ENCODE results near the gene ZNF787.

DNA sequence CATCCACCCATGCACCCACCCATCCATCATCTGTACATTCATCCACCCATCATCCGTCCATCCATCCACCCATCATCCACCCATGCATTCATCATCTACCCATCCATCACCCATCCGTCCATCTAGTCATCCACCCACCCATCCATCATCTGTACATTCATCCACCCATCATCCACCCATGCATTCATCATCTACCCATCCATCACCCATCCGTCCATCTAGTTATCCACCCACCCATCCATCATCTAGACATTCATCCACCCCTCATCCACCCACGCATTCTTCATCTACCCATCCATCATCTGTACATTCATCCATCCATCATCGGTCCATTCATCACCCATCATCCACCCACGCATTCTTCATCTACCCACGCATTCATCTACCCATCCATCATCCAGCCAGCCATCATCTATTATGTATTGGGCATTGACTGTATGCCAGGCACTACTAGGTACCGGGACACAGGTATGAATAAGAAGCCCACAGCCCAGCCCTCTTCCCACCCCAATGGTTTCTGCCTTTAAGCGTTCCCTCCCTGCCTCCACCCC, 38.0 kb upstream of the ZNF787 start:
- TF ChIP-seq, protein P1, sequence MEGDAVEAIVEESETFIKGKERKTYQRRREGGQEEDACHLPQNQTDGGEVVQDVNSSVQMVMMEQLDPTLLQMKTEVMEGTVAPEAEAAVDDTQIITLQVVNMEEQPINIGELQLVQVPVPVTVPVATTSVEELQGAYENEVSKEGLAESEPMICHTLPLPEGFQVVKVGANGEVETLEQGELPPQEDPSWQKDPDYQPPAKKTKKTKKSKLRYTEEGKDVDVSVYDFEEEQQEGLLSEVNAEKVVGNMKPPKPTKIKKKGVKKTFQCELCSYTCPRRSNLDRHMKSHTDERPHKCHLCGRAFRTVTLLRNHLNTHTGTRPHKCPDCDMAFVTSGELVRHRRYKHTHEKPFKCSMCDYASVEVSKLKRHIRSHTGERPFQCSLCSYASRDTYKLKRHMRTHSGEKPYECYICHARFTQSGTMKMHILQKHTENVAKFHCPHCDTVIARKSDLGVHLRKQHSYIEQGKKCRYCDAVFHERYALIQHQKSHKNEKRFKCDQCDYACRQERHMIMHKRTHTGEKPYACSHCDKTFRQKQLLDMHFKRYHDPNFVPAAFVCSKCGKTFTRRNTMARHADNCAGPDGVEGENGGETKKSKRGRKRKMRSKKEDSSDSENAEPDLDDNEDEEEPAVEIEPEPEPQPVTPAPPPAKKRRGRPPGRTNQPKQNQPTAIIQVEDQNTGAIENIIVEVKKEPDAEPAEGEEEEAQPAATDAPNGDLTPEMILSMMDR (IDR thresholded peaks at IDR 0.05; ENCODE audit: extremely low read depth in 1 of 2, insufficient read depth in 1 of 2, low read depth in 1 of 2, low read length in 2 of 2) = no peak
- TF ChIP-seq POLR2A (IDR thresholded peaks at IDR 0.05; ENCODE audit: low read depth, low read length) = no peak
- TF ChIP-seq, protein P2, sequence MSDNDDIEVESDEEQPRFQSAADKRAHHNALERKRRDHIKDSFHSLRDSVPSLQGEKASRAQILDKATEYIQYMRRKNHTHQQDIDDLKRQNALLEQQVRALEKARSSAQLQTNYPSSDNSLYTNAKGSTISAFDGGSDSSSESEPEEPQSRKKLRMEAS (IDR thresholded peaks at IDR 0.05; ENCODE audit: insufficient read depth, insufficient read length) = no peak
- no peak for TF ChIP-seq JUN (IDR thresholded peaks at IDR 0.05; ENCODE audit: borderline replicate concordance, insufficient read depth, insufficient read length, low read depth)
- TF ChIP-seq EZH2 (IDR thresholded peaks at IDR 0.05; ENCODE audit: borderline replicate concordance, low read depth, low read length, severe bottlenecking) = no peak
- no peak for TF ChIP-seq MYC (IDR thresholded peaks at IDR 0.05; ENCODE audit: low read depth, low read length)

Measured in endothelial cell of umbilical vein (primary cell).